C4-2B (cell line): ENCODE measurements around the gene GRB2.
"Not testable (repeated sequence)": the region's sequence is repeated elsewhere in the genome, so short reads cannot be mapped to it uniquely, and the experiment has no call there.

Experiments used
- H3K27ac ChIP-seq: fragments of 450-650 bp; 2 replicates; pipeline ENCODE4 v1.5.1; 2017
- ZFX ChIP-seq: fragments of 450-650 bp; IDR thresholded peaks from 2 replicates; pipeline ENCODE4 v1.6.1; 2017
- TF ChIP-seq, protein P1 (sequence below): fragments of 450-650 bp; conservative IDR thresholded peaks from 2 replicates; pipeline ENCODE4 v1.5.1; 2017; ENCODE audit warnings: mild to moderate bottlenecking

Gene GRB2

DNA sequence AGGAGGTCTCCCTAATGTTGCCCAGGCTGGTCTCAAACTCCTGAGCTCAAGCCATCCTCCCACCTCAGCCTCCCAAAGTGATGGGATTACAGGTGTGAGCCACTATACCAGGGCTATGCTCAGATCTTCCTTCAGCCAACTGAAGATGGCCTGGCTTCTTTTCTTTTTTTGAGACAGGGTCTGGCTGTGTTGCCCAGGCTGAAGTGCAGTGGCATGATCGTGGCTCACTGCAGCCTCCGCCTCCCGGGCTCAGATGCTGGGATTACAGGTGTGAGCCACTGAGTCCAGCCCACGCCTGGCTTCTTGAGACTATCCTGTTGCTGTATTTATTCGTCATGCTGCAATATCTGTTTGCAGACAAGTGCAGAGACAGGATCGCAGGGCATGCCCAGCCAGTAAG lies 120.4 kb downstream of the GRB2 start:
- TF ChIP-seq, protein P1, sequence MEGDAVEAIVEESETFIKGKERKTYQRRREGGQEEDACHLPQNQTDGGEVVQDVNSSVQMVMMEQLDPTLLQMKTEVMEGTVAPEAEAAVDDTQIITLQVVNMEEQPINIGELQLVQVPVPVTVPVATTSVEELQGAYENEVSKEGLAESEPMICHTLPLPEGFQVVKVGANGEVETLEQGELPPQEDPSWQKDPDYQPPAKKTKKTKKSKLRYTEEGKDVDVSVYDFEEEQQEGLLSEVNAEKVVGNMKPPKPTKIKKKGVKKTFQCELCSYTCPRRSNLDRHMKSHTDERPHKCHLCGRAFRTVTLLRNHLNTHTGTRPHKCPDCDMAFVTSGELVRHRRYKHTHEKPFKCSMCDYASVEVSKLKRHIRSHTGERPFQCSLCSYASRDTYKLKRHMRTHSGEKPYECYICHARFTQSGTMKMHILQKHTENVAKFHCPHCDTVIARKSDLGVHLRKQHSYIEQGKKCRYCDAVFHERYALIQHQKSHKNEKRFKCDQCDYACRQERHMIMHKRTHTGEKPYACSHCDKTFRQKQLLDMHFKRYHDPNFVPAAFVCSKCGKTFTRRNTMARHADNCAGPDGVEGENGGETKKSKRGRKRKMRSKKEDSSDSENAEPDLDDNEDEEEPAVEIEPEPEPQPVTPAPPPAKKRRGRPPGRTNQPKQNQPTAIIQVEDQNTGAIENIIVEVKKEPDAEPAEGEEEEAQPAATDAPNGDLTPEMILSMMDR, result no peak
- TF ChIP-seq ZFX, result no peak
- H3K27ac ChIP-seq, result no peak overlapping the region

DNA sequence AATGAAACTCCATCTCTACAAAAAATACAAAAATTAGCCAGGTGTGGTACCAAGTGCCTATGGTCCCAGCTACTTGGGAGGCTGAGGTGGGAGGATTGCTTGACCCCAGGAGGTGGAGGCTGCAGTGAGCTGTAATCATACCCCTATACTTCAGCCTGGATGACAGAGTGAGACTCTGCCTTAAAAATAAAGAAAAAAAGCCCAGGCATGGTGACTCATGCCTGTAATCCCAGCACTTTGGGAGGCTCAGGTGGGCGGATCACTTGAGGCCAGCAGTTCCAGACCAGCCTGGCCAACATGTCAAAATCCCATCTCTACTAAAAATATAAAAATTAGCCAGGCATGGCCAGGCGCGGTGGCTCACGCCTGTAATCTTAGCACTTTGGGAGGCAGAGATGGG lies 125.3 kb downstream of the GRB2 start:
- not testable (repeated sequence) for H3K27ac ChIP-seq

DNA sequence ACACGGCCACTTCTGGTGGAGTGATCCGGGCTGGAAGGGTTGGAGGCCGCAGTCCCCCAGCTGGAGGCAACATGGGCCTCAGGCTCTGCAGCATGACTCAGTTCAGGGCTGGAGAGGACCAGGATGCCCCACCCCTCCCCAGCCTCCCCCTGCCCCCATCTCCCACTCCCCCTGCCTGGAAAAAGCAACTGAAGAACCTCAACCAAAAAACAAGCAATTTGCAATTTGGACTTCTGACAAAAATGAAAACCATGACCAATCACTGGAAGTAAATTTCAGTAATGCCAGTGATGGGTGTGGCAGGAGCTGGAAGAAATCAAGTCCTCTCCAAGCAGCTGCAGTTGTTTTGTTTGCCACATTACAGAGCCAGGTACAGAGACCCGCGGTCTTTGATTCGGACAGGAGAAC lies 127.8 kb downstream of the GRB2 start:
- no peak overlapping the region for H3K27ac ChIP-seq
- TF ChIP-seq ZFX, result no peak
- TF ChIP-seq, protein P1, result no peak

DNA sequence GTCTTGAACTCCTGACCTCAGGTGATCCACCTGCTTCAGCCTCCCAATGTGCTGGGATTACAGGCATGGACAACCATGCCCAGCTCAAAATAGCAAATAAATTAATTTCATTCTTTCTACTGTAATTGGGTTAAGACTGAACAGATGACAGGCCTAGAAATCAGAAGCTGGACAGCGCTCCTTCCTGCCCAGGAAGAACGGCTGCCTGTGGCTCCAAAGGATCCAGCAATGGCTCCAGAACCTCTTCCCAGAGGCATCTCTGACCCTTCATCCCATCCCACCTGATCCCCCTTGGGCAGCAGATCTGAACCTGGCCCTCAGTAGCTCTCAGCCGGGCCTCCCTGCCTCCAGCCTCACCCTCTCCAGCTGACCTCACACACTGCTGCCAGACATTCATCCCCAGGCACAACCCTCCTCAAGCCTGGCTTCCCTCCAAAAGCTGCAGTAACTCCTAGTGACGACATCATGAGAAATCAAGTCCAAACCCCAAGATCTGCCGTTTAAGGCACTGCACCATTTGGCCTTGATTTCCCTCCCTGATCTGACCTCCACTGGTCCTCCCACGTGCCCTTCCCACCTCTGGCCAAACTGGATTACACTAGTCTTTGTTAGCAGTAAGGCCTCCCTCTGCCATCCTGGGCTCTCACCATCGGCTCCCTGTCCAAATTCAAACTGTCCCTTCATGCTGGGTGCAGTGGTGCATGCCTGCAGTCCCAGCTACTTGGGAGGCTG lies 131.3 kb downstream of the GRB2 start:
- no peak for TF ChIP-seq ZFX
- TF ChIP-seq, protein P1, result no peak
- no peak overlapping the region for H3K27ac ChIP-seq

DNA sequence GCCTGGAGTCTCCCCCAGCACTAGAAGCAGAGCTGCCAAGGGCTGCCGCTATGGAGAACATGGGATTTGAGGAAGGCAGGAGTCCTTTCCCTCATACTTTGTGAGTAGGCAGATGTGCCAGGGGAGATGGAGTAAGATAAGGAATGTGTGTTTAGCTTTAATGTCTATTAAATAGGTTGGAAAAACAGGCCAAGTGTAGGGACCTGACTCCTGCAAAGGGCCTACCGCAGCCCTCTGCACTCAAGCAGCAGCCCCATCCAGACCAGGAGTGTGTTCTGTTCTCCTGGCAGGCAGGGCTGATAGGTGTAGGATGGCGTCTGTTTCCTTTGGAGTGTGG lies 132.7 kb downstream of the GRB2 start:
- H3K27ac ChIP-seq, result peak overlapping the region; percentile 90
- TF ChIP-seq, protein P1, result no peak
- TF ChIP-seq ZFX, result no peak

DNA sequence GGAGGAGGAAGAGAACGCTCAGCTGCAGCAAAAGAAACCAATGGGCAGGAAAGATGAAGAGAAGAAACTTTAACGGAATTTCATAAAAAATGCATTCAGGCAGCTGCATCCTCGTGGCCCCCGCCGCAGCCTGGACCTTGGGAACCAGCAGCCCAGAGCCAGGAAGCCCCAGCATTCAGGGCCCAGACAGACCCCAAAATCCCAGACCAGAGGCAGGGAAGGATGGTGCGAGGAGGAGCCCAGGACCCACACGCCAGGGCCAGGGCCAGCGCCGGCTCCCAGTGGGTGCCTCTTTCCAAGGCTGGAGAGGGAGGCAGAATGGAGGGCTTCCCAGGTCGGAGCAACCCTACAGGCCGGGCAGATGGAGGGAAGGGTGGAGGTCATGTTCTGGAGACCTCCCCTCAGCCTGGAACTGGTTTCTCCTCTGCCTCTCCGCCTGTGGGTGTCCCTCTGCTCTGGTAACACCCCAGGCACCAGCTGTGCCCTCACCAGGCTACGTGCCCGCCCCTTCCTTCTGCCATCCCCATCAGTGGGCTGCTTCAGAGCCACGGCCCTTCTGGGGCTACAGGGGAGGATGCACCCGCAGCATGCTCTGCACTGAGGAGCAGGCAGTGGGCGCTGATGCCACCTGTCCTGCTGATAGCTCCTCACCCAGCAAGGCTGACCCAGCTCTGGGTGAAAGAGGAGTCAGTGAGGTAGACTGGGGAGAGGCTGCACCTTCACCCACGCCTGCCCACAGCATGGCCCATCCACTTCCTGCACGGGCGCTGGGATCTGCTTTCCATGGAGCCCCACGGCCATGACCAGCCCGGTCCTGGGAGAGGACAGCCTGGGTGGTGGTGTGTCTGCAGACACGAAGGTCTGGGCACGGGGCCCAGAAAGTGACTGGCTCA lies 133.3 kb downstream of the GRB2 start:
- TF ChIP-seq, protein P1, result no peak
- no peak for TF ChIP-seq ZFX
- H3K27ac ChIP-seq, result peak overlapping the region; percentile 90

DNA sequence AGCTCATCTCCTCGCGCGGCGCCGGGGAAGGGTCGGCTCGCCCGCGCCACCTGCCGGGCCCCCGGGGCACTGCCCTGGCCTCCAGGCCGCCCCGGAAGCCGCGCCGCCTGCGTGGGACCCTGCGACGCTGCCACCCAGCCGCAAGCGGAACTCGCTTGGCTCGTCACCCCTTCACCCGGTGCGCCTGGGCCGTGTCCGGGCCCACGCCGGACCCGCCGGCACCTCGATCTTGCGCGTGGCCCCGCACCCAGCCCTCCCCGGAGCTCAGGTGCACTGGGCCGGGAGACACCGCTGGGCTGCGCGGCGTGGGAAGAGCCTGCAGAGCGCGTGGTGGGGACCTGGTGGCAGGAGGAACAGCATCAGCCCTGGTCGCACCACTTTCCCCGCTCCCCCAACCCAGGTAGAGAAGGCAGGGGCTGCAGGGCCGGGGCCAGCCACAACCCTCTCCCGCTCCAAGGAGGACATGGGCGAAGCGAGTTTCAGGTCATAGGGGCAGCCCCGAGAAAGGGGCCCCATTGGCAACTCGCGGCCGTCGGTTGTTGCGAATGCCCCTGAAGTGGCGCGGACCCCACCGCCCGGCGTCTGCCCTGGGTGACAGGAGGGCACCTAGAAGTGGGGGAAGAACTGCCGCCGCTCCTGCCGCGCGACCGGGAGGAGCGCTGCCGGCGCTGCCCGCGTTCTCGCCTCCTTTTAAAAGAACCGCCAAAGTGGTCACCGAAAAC lies 134.1 kb downstream of the GRB2 start:
- H3K27ac ChIP-seq, result peak overlapping the region; percentile 90
- TF ChIP-seq, protein P1, result peak; percentile 98
- peak; percentile 76; the same call in 1 of the 2 replicates for TF ChIP-seq ZFX
